Measurements from ENCODE around the gene AAGAB.

Gene AAGAB

DNA sequence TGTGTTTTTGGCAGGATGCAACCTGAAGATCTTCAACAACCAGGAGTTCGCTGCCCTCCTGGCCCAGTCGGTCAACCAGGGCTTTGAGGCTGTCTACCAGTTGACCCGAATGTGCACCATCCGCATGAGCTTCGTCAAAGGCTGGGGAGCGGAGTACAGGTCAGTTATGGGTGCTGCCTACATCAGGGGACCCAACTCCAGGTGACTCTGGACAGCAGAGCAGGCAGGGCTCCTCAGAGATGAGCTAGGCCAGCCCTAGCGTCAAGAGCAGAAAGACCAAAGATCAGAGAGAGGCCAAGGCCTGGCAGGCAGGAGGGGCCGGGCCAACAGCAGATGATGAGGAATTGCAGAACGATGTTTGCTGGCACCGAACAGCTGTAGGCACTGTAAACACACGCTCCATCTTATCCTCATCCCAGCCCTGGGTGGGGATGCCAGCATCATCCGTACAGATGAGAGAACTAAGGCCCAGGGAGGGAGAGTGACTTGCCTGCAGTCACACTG, 67.1 kb downstream of the AAGAB start:
- DNase-seq (ENCODE audit: low spot score): no peak

DNA sequence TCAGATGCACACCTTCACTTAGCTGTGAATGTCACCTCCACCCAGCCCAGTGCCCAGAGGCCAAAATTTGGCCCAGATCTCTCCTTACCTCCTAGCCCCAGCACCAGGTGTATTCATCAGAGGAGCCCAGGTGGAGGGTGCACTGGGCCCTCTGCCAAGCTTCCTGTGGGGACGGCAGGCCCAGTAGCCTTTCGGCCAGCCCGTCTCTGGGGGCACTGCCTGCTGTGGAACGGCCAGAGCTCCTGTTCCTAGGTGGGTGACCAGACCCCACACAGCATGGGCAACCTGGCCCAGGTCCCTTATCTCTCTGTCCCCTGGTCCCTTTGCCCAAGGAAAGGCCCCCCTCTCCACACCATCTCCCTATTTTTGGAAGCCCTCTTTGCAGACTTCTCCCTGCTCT, 67.8 kb downstream of the AAGAB start:
- DNase-seq (ENCODE audit: low spot score): no peak

DNA sequence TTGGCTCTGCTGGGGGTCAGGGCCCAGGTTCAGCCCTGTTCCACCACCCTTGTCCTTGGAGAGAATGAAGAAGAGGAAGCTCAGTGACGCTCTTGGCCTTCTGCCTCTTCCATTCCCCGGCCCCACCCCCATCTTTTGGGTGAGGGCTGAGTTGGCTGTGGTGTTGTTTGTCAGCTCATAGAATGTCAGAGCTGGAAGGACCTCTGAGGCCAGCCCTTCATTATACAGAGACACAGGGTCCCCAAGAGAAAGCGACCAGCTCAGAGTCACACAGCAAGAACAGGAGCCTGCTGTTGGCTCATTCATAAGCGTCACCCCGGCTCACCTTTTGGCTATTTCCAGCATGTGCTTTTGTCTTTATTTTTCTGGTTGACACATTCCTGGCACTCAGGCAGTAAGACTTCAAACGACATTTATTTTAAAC, 68.2 kb downstream of the AAGAB start:
- no peak for DNase-seq (ENCODE audit: low spot score)

DNA sequence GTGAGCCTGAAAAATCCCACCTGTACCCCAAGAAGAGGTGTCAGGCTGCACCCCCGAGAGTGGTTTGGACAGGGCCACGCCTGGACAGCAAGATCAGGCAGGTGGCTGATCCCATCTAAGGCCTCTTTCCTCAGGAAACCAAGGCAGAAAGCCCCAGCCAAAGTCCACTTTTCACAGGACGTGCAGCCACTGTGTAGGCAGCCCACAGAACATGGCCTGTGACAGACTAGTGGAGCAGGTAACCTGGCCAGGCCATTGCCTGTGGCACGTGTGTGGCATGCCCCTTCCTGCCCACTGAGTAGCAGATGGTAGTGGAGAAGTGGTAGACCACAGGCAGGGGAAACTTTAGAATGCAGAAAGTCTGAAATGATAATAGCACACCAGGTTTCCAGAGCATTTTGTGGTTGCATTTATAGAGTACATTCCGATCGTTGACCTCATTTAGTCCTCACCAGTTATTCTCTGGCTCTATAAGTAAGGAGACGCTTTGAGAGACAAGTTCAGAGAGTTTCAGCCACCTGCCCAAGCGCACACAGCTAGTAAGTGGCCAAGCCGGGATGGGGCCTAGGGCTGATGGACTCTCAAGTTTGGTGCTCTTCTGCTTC, 68.7 kb downstream of the AAGAB start:
- peak; percentile 39 for DNase-seq (ENCODE audit: low spot score)

DNA sequence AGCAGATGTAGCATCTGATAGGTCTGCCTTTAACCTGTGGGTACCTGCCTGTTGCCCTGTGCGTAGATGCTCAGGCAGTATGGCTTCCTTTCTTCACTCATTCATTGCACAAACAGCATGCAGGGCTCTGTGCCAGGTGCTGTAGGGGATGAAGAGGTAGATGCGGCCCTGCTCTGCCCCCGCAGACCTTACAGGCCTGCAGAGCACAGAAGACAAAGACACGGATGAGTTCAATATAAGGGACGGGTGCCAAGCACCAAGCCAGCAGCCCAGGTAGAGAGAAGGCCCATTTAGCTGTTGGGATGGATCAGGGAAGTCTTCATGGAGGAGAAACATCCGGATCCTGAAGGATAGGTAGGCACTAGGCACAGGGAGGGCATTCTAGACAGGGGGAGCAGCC, 69.4 kb downstream of the AAGAB start:
- DNase-seq (ENCODE audit: low spot score): no peak

DNA sequence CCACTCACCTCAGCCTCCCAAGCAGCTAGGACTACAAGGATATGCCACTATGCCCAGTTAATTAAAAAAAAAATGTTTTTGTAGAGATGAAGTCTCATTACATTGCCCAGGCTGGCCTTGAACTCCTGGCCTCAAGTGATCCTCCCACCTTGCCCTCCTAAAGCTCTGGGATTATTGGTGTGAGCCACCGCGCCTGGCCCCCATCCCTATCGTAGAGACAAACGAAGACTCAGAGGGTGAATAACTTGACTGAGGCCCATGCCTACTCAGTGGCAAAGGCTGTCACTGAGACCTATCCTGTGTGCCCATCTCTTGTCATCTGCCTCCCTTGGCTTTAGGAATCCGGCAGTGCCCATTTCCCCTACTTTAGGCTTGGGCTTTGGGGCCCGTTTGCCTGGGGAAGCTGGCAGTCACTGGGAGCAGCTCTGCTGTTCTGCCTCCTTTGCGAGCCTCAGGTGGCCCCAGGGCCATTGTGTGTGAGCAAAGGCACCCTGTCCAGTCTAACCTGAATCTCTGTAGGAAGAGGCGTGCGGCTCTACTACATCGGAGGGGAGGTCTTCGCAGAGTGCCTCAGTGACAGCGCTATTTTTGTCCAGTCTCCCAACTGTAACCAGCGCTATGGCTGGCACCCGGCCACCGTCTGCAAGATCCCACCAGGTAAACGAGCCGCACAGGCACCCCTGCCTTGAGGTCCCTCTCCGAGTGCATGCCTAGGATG, 70.1 kb downstream of the AAGAB start:
- DNase-seq (ENCODE audit: low spot score): no peak

DNA sequence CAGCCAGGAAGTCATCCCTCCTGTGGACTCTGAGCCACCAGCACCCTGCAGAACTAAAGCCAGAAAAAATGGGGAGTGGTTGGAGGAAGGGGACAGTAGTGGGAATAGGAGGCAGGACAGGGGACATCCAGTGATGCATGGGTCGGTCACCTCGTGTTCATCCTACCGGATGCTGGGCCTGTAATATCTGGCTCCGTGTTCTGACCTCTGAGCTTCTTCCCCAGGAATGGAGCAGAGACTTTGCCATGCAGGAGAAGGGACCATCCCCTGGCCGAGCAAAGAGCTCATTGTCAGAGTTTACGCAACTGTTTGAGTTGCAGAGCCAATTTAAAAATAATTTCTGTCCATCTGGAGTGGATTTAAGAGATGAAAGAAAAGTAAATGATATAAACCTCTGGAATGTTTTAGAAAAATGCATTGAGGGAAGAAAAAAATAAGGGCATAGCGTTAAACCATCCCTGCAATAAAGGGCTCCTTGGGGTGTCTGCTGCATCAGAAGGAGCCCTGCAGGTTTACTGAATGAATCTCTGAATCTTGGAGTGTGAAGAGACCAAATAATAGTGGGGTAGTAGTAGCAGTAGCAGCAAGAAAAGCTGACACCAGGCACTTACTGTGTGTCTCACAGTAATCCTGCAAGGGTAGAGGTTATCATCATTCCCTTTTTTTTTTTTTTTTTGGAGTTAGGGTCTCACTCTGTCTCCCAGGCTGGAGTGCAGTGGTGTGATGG, 70.9 kb downstream of the AAGAB start:
- peak; percentile 84 for DNase-seq (ENCODE audit: low spot score)

DNA sequence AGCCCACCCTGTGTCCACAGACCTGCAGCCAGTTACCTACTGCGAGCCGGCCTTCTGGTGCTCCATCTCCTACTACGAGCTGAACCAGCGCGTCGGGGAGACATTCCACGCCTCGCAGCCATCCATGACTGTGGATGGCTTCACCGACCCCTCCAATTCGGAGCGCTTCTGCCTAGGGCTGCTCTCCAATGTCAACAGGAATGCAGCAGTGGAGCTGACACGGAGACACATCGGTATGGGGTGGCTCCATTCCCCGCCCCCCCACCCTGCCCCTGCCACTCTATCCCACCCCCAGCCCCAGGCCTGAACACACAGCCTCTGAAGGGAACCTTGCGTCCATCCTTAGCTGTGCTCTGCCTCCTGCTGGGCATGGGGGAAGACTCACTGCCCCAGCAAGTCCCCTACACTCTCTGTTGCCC, 73.2 kb downstream of the AAGAB start:
- no peak for DNase-seq (ENCODE audit: low spot score)

DNA sequence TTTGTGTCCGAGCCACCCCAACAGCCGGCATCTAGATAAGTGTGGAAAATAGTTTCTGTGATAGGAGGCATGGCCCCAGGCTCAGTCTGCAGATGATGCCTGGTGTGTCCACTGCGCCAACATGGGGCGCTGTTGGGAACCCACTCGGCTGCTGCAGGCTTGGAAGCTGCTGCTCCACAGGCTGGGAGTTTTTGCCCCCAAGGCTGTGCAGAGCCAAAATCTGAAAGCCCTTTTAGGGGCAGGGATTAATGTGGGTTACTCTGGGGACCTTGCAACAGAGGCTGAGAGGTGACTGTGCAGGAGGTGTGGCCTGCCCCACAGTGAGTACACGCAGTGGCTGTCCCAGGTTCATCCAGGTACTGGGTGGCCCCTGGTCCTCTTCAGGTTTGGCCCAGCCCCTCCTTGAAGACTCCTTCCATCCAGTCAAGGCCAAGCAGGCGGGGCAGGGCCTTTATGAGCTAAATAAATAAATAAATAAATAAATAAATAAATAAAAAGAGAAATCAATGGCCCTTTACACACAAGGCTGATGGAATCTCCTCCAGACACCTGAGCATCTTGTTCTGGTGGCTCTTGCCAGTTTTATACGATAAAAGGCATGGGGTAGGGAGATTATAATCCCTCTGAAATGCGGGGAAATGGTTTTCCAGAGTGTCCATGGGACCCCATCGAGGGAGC, 73.8 kb downstream of the AAGAB start:
- DNase-seq (ENCODE audit: low spot score): no peak

DNA sequence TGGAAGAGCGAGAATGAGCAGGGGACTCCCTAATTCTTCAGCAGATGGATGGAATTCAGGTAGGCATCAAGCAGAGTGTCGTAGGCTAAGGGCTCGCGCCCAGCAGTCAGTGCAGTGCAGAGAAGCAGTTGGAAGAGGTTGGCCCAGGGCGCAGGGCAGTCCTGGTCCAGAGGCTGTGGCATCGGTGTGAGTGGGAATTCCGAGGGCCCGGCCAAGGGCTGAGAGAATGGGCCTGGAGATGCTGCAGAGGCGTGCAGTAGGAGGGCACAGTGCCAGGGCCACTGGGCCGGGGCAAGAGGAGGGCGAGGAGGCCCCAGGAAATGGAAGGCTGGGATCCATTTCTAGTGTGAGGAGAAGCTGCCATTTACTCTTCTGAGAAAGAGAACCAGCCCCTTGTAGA, 74.4 kb downstream of the AAGAB start:
- no peak for DNase-seq (ENCODE audit: low spot score)

DNA sequence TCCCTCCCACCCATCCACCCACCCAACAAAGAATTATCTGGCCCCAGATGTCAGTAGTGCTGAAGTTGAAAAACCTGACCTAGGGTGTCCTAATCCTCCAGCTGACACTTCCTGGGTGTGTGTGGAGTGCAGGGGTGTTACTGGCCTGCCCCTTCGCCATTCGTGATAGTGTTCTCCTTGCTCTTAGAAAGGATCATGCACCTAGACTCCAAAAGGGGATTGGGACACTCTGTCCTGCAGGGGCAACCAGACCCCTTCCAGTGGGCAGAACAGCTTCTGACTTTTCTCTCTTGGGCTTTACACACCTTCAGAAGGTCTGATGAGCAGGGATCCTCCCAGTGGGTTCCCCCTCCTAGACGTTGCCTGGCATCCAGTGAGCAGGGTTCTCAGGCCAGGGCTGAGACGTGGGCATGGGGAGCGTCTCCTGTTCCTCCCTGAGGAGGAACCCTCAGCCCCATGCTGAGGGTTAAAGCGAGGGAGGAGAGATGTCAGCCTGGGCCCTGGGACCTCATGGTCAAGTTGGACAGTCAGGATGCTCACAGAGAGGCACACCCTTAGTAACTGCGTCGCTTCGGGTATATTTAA, 75.0 kb downstream of the AAGAB start:
- DNase-seq (ENCODE audit: low spot score): no peak

DNA sequence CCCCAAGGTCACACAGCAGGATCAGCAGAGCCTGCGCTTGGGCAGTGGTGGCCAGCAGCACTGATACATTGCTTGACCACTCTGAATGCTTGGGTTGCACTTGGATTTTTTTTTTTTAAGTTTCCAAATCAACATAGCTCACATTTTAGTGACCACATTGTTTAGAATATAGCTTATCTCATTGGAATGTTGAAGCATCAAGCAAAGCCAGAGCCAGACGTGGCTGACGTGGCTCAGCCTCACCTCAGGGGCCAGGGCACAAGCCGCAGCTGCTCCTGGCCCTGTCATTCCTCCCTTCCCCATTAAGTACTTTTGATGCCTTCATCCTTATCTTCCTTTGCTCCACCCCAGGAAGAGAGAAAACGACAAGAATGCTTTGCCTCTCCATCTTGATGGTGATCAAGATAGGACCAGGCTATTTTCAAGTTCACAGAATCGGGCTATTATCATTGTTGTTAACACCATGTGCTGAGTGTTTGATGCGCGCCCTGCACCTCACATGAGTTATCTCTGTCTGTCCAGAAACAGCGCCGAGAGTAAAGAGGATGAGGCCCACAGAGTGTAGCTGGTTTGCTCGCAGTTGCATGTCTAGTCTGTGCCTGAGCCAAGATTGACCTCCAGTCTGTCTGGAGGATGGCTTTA, 75.8 kb downstream of the AAGAB start:
- peak; percentile 93 for DNase-seq (ENCODE audit: low spot score)

DNA sequence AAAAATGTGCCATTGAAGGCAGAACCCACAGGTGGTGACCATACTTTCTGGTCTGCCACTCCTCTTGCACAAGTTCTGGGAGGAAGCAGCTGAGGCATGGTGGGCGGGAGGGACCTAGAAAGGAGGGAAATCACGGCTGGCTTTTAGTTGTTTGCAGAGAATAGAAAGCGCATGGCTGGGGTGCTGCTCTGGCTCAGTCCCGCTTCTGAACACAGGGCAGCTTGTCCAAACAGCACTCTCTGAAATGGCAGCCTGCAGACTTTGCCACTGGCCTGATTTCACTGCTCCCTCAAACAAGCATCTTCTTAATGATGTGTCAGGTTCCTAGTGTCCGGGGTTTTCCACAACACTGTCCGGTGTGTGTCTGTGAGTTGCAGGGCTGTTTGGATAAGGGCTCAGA, 76.7 kb downstream of the AAGAB start:
- peak; percentile 28 for DNase-seq (ENCODE audit: low spot score)

DNA sequence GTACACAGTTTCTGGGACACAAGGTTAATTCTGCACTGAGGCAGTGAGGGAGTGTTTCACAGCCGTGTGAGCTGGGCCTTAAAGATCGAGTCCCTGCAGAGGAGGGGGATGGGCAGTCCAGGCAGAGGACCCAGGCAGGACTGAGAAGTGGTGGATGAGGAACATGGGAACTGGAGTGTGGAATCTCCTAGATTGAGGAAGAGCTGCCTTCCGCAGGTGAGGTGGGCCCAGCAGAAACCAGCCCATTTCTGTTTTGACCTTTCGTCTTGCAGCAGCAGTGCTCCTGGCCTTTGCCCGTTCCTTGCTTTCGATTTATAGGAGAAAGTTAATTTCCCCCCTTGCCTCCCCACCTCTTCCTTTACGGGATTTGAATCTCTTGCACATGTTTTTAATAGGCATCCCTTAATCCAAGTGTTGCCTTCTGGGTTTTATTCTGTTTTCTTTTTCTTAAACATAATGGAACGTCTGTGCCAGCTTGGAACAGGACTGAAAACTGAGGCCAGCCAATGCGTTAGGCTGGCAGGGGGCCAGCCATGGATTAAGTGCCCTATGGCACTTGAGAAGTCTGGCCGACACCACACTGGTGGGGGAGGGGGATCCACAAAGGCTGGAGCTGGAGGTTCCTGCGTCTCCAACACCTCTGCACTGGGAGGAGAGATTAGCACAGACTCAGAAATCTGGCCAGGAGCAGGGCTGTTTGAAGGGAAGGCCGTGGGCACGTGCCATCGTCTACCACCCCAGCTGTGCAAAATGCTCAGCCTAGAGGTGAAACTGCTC, 78.1 kb downstream of the AAGAB start:
- DNase-seq (ENCODE audit: low spot score): no peak

DNA sequence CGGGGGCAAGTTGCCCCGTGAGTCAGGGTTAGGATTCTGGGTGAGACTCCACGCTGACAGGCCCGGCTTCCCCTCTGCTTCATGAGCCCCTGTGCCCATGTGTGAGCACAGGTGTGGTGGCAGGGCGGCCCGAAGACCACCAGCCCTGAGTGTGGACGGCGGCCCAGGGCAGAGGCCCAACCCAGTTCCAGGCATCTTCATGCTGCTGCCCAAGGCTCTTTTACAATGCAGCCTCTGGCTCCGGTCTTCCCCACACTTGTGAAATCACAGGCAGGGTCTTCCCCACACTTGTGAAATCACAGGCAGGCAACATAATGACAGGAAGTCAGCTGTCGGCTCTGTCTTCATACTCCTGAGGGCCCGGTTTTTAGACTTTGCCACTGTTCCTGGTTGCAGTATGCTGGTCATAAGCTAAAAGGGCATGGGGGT, 78.8 kb downstream of the AAGAB start:
- DNase-seq (ENCODE audit: low spot score): peak; percentile 57

DNA sequence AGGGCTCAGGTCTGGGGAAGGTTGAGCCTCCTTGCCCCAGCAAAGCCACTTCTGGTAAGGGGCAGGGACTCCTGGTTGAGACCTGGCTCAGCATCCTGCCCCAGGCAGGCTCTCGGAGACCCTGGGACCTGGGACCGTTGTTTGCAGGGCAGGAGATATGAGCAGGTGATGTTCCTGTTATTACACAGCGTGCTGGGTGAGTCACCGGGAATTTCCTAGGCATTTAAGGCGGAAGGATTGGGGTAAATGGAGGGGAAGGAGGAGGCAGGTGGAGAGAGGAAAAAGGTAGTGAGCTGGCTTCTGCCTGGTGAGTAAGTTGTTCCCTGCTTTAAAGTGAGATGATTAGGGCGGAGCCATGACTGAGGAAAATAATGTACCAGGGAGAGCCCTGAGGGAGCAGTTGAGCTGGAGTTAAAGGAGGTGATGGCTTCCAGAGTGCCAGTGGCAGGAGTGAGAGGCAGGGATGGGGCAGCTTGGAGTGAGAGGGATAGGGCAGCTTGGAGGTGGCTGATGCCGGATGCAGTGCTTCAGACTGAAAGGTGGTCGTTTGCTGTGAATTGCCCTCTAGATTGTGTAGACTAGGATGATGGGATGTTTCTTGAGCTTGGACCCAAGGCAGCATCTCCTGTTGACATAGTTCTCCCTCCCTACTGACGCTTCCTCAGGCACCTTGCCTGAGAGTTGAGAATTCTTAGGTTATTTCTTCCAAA, 79.4 kb downstream of the AAGAB start:
- DNase-seq (ENCODE audit: low spot score): no peak

DNA sequence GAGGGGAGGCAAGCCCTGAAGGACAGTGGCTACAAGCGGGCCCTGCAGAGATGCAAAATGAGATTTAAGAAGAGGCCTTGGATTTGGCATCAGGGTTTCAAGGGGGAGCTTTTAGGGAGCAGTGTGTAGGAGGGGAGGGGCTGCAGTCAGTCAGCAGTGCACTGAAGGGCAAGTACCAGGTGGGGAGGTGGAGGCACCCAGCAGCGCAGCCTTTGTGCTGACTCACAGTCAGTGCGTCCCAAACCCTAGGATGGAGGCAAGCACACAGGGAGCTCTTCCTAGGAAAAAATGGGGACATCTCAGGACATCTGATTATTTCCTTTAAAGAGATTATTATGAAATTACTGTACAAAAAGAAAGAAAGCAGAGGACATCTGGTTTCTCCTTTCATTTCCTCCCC, 80.0 kb downstream of the AAGAB start:
- no peak for DNase-seq (ENCODE audit: low spot score)

DNA sequence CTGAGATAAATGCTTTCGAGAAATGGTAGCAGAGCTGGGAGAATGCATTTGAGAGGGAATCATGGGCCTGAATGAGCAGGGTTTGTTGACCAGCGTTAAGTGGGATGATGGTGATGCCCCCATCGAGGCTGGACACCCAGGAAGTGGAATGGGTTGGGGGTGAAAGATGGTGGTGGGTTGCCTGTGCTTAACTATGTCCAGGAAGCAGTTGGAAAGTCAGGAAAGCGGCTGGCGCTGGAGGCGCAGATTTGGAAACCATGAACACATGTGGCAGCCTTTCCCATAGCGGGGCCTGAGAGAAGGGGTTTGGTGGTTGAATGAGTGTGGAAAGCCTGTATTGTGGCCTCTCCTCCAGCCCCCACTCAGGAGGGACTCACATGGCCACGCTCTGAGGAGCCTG, 80.7 kb downstream of the AAGAB start:
- DNase-seq (ENCODE audit: low spot score): no peak

DNA sequence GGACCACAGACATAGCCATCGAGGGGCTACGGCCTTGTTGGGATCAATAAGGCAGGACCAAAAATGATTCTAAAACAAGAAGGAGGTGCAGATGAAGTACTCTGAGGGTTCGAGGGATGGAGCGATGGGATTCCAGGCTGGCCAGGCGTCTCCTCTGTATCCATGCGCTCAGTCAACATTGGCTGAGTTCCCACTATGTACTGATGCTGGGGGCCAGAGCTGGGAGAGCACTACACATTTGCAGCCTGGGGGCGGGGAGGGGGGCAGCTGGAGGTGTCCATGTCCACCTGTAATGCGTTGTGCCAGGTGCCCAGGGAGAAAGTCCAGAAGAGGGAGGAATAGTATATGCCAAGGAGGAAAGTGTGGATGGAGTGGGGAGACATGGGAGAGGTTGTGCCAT, 81.5 kb downstream of the AAGAB start:
- no peak for DNase-seq (ENCODE audit: low spot score)

DNA sequence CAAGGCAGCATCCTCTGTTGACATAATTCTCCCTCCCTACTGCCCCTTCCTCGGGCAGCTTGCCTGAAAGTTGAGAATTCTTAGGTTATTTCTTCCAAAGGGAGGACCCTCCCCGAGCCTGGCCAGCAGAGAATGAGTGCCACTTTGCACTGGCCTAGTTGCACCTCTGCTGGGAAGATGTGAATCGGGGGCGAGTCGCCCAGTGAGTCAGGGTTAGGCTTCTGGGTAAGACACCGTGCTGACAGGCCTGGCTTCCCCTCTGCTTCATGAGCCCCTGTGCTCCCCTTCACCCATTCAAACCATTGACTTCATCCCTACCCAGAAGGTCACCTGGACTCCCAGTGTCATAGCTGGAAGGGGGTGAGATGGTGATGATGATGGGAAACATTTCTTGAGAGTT, 82.3 kb downstream of the AAGAB start:
- DNase-seq (ENCODE audit: low spot score): no peak

All from GM03348 (cell line).